WTC11 (cell line): ENCODE results near the gene DNAJC16. TPM values are rescaled to one million over a fixed set of nuclear protein-coding genes. Genes with fewer than 3 reads are reported as not detected.

Experiments used
- CBFB ChIP-seq: sonication (generic); formaldehyde crosslinking; IDR thresholded peaks from 2 replicates; pipeline ENCODE4 v1.8.1; 2022; ENCODE audit warnings: mild to moderate bottlenecking, low read depth, missing genetic modification reagents
- ETV6 ChIP-seq: sonication (generic); formaldehyde crosslinking; IDR thresholded peaks from 2 replicates; pipeline ENCODE4 v1.8.1; 2022; ENCODE audit warnings: mild to moderate bottlenecking, missing genetic modification reagents
- GTF2I ChIP-seq: fragments of 250-450 bp; sonication (Bioruptor Pico); conservative IDR thresholded peaks from 2 replicates; pipeline ENCODE4 v1.4.0; 2021; ENCODE audit warnings: mild to moderate bottlenecking
- ZNF423 ChIP-seq: fragments of 250-450 bp; sonication (Bioruptor Pico); IDR thresholded peaks from 2 replicates; pipeline ENCODE4 v2.1.2; 2022; ENCODE audit warnings: mild to moderate bottlenecking, moderate library complexity
- ZNF671 ChIP-seq: fragments of 250-450 bp; sonication (Bioruptor Pico); IDR thresholded peaks from 2 replicates; pipeline ENCODE4 v1.8.0; 2021; ENCODE audit warnings: mild to moderate bottlenecking
- total RNA-seq: library from RNA; stranded (reverse); gene quantifications from 3 replicates; pipeline ENCODE4 v1.2.3, GENCODE V29; 2021

DNAJC16 gene
- total RNA-seq, 1 experiment from 2014 or later = 16.4 TPM

- no peak for TF ChIP-seq ETV6
- no peak for TF ChIP-seq ZNF671 (CRISPR knock-in tag)
- TF ChIP-seq CBFB = no peak
- no peak for TF ChIP-seq ZNF423 (CRISPR knock-in tag)
- TF ChIP-seq GTF2I (CRISPR knock-in tag) = no peak
Measured at GRCh38 chr1:15625056-15625917, 98.6 kb downstream of the DNAJC16 start (continued).

Other genes starting within 250 kb of the DNAJC16 start
- 19.5 to 23.8 TPM (median 21.9 TPM) in 3 replicates for gene EFHD2, start 117.0 kb upstream of the DNAJC16 start, total RNA-seq
- 1.6 to 2.2 TPM (median 2.2 TPM) in 3 replicates for gene CTRC, start 88.4 kb upstream of the DNAJC16 start, total RNA-seq
- 0.83 to 1.1 TPM (median 1.1 TPM) in 3 replicates for gene CELA2A, start 70.1 kb upstream of the DNAJC16 start, total RNA-seq
- 0.55 TPM in 1 of 3 replicates, not detected in the others for gene CELA2B, start 50.7 kb upstream of the DNAJC16 start, total RNA-seq
- gene CASP9, start 2.6 kb upstream of the DNAJC16 start, total RNA-seq = 13.5 to 18.6 TPM (median 16.6 TPM) in 3 replicates
- 4.9 to 5.6 TPM (median 5.5 TPM) in 3 replicates for gene AGMAT, start 58.2 kb downstream of the DNAJC16 start, total RNA-seq
- 33.8 to 34.2 TPM (median 33.8 TPM) in 3 replicates for gene DDI2, start 90.6 kb downstream of the DNAJC16 start, total RNA-seq
- gene PLEKHM2, start 157.5 kb downstream of the DNAJC16 start, total RNA-seq = 47.5 to 51.8 TPM (median 49.7 TPM) in 3 replicates
- gene SLC25A34, start 209.4 kb downstream of the DNAJC16 start, total RNA-seq = 0.82 to 2.0 TPM (median 1.1 TPM) in 3 replicates
- 0.48 to 1.4 TPM (median 0.94 TPM) in 3 replicates for gene TMEM82, start 215.7 kb downstream of the DNAJC16 start, total RNA-seq
- 70.9 to 78.3 TPM (median 76.6 TPM) in 3 replicates for gene FBLIM1, start 231.9 kb downstream of the DNAJC16 start, total RNA-seq